Choroid plexus epithelial cell (primary cell): ENCODE results near the gene PDE5A.

Experiments
- DNase-seq: peaks from one replicate; pipeline ENCODE4 v3.0.0-alpha.2; 2010; ENCODE audit warnings: low read depth
- H3K4me3 ChIP-seq: 2 replicates; pipeline ENCODE4 v1.5.1; 2011; ENCODE audit warnings: low read depth, mild to moderate bottlenecking, control low read depth, low read length, moderate library complexity
- CTCF ChIP-seq: conservative IDR thresholded peaks from 2 replicates; pipeline ENCODE4 v1.5.1; 2011; ENCODE audit warnings: low read depth, mild to moderate bottlenecking, control low read depth, inconsistent platforms, low read length, moderate library complexity

PDE5A gene

GRCh38 chr4:119657111-119657611, 28.6 kb upstream of the PDE5A start:
- no peak for TF ChIP-seq CTCF
- DNase-seq, result peak; percentile 69
- no peak overlapping the region for H3K4me3 ChIP-seq

- no peak overlapping the region for H3K4me3 ChIP-seq
- peak; percentile 13 for DNase-seq
- no peak for TF ChIP-seq CTCF
Measured at GRCh38 chr4:119656342-119656741, 27.7 kb upstream of the PDE5A start.

GRCh38 chr4:119655111-119655837, 26.7 kb upstream of the PDE5A start:
- TF ChIP-seq CTCF, result no peak
- H3K4me3 ChIP-seq, result no peak overlapping the region
- DNase-seq, result no peak

- H3K4me3 ChIP-seq, result no peak overlapping the region
- TF ChIP-seq CTCF, result no peak
- no peak for DNase-seq
Measured at GRCh38 chr4:119653990-119654389, 25.4 kb upstream of the PDE5A start.

GRCh38 chr4:119652998-119653397, 24.4 kb upstream of the PDE5A start:
- no peak overlapping the region for H3K4me3 ChIP-seq
- no peak for TF ChIP-seq CTCF
- peak; percentile 61 for DNase-seq

- TF ChIP-seq CTCF, result no peak
Measured at GRCh38 chr4:119648398-119648797, 19.8 kb upstream of the PDE5A start.

GRCh38 chr4:119647558-119647957, 19.0 kb upstream of the PDE5A start:
- peak; percentile 72 for DNase-seq
- TF ChIP-seq CTCF, result no peak
- H3K4me3 ChIP-seq, result no peak overlapping the region

More at GRCh38 chr4:119648398-119648797, 19.8 kb upstream of the PDE5A start:
- no peak for DNase-seq
- H3K4me3 ChIP-seq, result no peak overlapping the region
